ENCODE results near the gene ODR4.

DNA sequence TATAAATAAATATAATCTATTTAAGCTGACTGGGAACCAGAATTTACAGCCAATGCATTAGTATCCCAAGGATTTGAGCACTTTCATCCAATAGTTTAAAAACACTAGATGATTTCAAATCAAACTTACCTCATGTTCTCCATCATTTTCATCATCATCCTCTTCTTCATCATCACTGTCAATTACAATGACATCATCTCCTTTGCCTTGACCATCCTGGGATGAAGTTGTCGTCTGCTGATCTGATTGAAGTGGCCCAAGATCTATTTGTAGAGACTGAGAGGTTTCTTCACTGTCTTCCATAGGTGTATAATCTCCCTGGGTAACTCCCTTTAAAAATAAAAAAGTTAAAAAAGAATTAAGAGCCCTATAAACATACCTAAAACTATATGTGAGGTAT lies 48.3 kb upstream of the ODR4 start:
- TF ChIP-seq, protein P1, sequence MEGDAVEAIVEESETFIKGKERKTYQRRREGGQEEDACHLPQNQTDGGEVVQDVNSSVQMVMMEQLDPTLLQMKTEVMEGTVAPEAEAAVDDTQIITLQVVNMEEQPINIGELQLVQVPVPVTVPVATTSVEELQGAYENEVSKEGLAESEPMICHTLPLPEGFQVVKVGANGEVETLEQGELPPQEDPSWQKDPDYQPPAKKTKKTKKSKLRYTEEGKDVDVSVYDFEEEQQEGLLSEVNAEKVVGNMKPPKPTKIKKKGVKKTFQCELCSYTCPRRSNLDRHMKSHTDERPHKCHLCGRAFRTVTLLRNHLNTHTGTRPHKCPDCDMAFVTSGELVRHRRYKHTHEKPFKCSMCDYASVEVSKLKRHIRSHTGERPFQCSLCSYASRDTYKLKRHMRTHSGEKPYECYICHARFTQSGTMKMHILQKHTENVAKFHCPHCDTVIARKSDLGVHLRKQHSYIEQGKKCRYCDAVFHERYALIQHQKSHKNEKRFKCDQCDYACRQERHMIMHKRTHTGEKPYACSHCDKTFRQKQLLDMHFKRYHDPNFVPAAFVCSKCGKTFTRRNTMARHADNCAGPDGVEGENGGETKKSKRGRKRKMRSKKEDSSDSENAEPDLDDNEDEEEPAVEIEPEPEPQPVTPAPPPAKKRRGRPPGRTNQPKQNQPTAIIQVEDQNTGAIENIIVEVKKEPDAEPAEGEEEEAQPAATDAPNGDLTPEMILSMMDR (optimal IDR thresholded peaks at IDR 0.05 in 1 of 3, IDR thresholded peaks at IDR 0.05 in 1 of 3, conservative IDR thresholded peaks at IDR 0.05 in 1 of 3; ENCODE audit: extremely low read depth in 1 of 3, insufficient read depth in 2 of 3, low read length in 3 of 3) = no peak
- no peak for TF ChIP-seq EZH2 (IDR thresholded peaks at IDR 0.05; ENCODE audit: low read length)
